HG02885 (cell line): ENCODE results near the gene SHISAL2A.

Experiments
- ATAC-seq: cut with Tn5 transposase; IDR thresholded peaks from one replicate; pipeline ENCODE4 v1.9.1; 2021; ENCODE audit warnings: mild to moderate bottlenecking; ENCODE audit not compliant: unreplicated experiment, poor library complexity

Gene SHISAL2A

GRCh38 chr1:52658795-52659194 lies 25.8 kb downstream of the SHISAL2A start:
- ATAC-seq, result no peak

- ATAC-seq, result peak; percentile 68
Observed at GRCh38 chr1:52659356-52659755, 26.4 kb downstream of the SHISAL2A start.

GRCh38 chr1:52659851-52660596 lies 27.1 kb downstream of the SHISAL2A start:
- no peak for ATAC-seq

- ATAC-seq, result no peak
Observed at GRCh38 chr1:52660807-52661206, 27.8 kb downstream of the SHISAL2A start.

GRCh38 chr1:52662645-52663313 lies 29.8 kb downstream of the SHISAL2A start:
- ATAC-seq, result no peak

GRCh38 chr1:52663716-52664115 lies 30.7 kb downstream of the SHISAL2A start:
- ATAC-seq, result no peak

- no peak for ATAC-seq
Observed at GRCh38 chr1:52665006-52665941, 32.3 kb downstream of the SHISAL2A start.

- ATAC-seq, result no peak
Observed at GRCh38 chr1:52667290-52667689, 34.3 kb downstream of the SHISAL2A start.

- no peak for ATAC-seq
Observed at GRCh38 chr1:52667984-52668383, 35.0 kb downstream of the SHISAL2A start.

- no peak for ATAC-seq
Observed at GRCh38 chr1:52668711-52669110, 35.7 kb downstream of the SHISAL2A start.

- no peak for ATAC-seq
Observed at GRCh38 chr1:52669696-52670095, 36.7 kb downstream of the SHISAL2A start.

- no peak for ATAC-seq
Observed at GRCh38 chr1:52670604-52671003, 37.6 kb downstream of the SHISAL2A start.

GRCh38 chr1:52672946-52673345 lies 40.0 kb downstream of the SHISAL2A start:
- no peak for ATAC-seq

GRCh38 chr1:52673513-52673912 lies 40.5 kb downstream of the SHISAL2A start:
- ATAC-seq, result no peak

GRCh38 chr1:52674497-52675384 lies 41.8 kb downstream of the SHISAL2A start:
- no peak for ATAC-seq

GRCh38 chr1:52676249-52676903 lies 43.4 kb downstream of the SHISAL2A start:
- ATAC-seq, result no peak

GRCh38 chr1:52677076-52677806 lies 44.3 kb downstream of the SHISAL2A start:
- no peak for ATAC-seq

- no peak for ATAC-seq
Observed at GRCh38 chr1:52679048-52679447, 46.1 kb downstream of the SHISAL2A start.

GRCh38 chr1:52679498-52679897 lies 46.5 kb downstream of the SHISAL2A start:
- ATAC-seq, result no peak
